Mucosa of gallbladder (tissue), 1 donor: ENCODE results near the gene TSC1. TPM values are rescaled to one million over a fixed set of nuclear protein-coding genes. Genes with fewer than 3 reads are reported as not detected.

Experiments
- DNase-seq: peaks from one replicate; pipeline ENCODE4 v3.0.0-alpha.2; 2020; ENCODE audit warnings: low spot score
- total RNA-seq: library from RNA; stranded (reverse); gene quantifications from one replicate; pipeline ENCODE4 v1.2.1, GENCODE V29; 2021
- donor health status: DM: no; HTN: no; CAD: no.

Gene TSC1
- total RNA-seq, 1 donor from 2014 or later, result 54.0 TPM

GRCh38 chr9:132888151-132888550 lies 56.3 kb downstream of the TSC1 start:
- DNase-seq, result no peak

DNA sequence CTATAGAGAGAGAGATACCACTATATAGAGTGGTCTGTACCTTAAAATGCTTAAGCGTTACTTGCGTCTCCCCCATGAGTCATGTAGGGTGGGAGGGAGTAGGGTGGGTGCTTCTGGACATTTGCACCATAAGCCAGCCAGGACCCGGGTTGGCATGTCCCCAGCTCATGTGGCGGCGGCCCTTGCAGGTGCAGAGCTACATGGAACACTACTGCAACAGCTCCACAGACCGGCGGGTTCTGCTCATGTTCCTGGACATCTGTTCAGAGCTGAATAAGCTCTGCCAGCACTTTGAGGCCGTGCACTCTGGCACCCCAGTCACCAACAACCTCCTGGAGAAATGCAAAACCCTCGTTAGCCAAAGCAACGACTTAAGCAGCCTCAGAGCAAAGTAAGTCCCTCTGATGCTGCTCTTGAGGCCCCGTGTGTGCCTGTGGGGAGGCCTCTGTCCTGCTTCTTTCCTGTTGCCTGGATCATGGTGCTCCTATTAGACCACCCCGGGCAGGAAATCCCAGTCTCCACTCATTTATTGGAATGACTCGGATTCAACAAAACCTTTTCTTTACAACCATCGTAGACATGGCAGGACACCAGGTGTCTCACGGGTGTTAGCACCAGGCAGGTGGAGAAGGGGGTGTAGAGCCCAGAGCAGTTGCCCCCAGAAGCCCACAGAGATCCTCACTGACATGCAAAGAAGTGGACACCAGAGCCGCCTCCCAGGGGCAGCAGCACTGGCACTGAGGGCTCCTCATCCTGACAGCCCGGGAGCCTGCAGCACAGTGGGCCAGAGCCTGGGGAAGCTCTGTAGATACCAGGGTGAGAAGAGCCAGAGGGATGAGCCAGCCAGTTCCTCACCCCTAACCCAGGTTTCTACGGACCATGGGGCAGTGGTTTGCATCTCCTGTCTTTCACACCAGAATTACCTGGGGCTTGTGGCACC lies 57.0 kb downstream of the TSC1 start:
- DNase-seq, result no peak

DNA sequence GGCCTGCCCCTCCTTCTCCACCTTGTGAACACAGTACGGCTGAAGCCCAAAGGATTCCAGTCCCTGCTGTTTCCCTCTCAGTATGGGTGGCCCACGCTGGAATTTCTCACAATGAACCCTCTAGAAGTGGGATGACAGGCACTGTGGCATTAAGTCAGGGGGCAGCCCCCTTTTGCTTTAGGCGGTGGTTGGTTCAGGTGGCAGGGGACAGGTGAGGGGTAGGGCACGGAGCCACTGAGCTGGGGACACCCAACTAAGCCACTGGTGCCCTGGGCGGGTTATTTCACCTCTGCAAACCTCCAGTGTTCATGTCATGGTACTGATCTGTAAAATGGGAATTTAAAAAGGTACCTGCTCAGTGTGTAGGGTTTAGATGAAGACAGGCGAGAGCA lies 58.1 kb downstream of the TSC1 start:
- no peak for DNase-seq

DNA sequence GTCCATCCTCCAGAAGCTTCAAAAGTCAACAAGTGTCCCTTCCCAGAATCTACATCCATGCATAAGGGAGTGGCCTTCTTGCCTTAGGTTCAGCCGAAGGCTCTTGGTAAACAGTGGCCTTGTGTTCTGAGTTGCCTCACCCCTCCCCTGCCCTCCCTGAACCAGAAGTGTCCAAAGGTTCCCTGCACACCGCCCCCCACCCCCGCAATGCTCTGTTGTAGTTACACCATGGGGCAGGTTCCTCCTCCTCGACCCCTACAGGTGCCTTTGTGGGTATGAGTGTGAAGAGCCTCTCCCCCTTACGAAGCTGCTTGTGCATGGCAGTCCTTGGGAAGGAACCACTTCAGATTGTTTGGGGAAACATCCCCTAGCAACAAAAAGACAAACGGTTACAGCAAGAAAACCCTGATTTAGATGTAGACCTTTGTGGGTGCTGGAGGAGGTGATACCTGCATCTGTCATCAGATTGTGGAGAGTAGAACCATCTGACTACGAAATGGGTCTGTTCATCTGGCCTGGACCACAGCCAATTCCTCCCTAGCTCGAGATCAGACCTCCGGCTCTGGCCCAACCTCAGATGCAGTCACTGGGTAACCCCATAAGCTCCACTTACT lies 58.6 kb downstream of the TSC1 start:
- DNase-seq, result no peak

DNA sequence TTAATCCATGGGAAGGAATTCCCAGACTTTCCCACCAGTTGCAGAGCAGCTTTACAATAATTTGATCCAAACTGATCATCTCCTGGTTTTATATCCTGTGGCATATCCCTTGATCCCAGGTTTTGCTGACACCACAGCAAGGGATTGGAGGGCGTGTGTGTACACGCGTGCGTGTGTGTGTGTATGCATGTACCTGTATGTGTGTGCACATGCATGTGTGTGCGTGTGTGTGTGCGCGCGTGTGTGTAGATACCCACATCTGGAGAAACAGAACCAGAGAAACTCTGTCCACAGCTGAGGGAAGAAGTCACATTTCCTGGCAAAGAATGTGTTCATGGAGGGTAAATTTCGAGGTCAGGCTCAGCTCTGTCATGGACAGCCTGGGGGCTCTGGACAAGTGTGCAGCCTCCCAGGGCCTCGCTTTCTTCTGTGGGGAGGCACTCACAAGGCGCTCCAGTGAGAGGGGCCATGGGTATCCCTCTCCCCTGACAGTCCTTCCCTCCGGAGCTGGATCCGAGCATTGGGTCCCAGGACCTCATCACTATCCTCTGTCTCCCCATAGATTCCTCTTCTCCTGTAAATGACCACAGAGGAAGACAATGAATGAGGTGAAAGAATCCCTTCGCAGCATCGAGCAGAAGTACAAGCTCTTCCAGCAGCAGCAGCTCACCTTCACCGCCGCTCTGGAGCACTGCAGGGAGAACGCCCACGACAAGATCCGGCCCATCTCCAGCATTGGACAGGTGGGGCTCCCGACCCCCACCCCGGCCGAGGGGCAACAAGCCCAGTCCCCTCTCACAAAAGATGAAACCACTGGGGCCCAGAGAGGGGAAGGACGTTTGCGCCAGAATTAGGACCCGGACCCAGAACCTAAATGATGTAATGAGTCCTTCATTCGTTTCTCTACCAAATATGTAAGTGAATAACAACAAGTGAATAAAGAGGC lies 60.8 kb downstream of the TSC1 start:
- no peak for DNase-seq

- DNase-seq, result no peak
These were observed 61.8 kb downstream of the TSC1 start for GRCh38 chr9:132882616-132883015.

GRCh38 chr9:132881826-132882225 lies 62.6 kb downstream of the TSC1 start:
- no peak for DNase-seq

GRCh38 chr9:132880324-132880661 lies 64.1 kb downstream of the TSC1 start:
- no peak for DNase-seq

GRCh38 chr9:132879457-132880323 lies 64.7 kb downstream of the TSC1 start:
- no peak for DNase-seq

DNA sequence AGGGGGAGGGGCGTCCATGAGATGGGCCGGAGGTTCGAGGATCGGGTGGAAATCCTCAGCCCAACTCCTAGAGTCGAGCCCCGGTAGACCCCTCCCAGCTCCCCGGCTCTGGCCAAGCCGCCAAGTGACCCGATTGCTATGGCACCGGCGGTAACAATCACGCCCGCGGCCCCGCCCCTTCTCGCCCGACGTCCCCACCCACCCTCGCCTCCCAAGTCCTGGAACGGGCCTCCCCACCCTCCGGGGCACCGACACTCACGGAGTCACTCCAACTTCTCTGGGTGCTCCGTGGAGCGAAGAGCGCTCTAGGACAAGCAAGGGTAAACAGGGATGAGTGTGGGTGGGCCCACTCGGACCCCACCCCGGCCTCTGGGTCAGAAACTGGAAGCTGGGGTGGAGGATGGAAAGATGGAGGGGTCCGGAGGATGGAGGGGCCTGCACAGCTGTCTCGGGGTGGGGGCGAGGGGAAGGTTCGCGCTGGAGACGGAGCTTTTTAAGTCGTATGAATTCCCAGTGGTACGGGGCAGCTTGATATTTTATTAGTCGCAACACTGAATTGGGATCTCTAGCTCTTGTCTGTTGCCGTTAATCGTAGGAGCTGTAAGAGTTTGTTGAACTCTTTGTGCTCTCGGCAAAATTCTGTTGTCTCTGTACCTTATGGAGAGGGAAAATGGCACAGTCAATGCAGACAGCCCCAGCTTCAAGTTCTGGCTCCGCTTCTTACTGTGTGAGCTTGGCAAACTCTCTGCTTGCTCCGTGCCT lies 65.5 kb downstream of the TSC1 start, which contains the start of gene SPACA9:
SPACA9 (plus strand) TSS at position 204 of the 762 bp plus-strand sequence. CDS start 5,050 bp downstream, outside the sequence.
- DNase-seq, result peak; percentile 39

DNA sequence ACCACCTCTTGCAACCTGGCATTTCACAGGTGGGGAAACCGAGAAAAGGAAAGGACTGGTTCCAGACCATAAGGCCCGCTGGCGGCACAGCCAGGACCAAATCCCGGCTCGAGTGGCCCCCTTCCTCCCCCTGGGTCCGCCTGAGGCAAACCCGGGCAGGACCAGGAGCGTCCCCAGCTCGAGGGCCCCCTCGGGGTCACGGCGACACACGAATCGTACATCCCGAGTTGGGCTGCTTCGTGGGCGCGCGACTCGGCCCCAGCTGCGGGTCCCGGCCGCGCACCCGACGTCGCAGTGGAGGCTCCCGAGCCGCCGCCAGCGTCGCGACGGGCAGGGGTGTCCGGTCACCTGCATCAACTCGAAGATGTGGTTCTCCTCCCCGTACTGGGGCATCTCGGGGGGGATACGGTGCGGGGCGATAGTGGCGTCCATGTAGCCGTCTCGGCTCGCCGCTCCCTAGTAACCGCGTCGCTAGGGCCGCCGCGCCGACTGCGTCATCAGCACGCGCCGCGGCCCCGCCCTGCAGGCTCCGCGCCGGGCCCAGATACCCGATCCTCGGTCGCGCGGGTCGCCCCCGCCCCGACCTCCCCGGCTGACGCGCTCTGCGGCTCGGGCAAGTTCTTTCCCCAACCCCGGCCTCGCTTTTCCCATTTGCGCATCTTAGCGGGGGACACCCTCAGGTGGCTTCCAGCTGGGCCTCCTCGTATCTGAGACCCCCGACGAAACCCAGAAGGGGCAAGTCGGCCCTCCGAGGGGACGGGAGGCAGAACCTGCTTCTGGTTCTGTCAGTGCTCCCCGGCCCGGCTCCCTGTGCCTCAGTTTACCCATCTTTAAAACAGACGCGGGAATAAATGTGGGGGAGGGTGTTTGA lies 66.4 kb downstream of the TSC1 start, which contains the start of gene AK8:
AK8 (minus strand) TSS at position 461 of the 871 bp plus-strand sequence; CDS start at position 432, 29 bp downstream.
- DNase-seq, result peak; percentile 69

- DNase-seq, result no peak
These were observed 67.0 kb downstream of the TSC1 start for GRCh38 chr9:132877458-132877823.

DNA sequence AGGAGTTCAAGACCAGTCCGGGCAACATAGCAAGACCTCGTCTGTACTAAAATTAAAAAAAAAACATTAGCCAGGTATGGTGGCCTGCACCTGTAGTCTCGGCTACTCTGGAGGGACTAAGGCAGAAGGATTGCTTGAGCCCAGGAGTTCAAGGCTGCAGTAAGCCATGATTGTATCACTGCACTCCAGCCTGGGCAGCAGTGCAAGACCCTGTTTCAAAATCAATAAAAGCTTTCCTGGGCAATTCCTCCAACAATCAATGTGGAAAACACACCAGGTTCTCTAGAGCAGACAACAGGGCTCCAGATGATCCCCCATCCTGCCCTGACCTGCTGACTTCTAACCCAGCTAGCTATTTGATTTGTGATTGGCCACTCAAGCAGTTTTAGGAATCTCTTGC lies 67.6 kb downstream of the TSC1 start:
- DNase-seq, result no peak

GRCh38 chr9:132875159-132875558 lies 69.3 kb downstream of the TSC1 start:
- DNase-seq, result no peak

DNA sequence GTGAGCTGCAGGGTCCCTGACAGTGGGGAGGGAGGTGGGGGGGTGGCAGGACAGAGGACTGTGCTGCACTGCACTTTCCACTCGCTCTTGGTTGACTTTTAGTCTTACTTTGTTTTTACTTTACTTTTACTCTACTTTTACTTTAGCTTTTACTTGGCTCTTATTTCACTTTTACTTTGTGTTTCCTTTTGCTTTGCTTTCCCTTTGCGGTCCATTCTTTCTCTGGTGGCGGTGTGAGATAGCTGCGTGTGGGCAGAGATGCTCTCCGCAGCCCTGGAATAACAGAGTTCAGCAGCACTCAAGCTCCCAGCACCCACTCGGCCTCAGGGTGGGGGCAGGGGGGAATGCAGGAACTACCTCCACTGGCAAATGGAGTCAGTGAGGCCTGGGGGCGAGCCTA lies 71.0 kb downstream of the TSC1 start:
- no peak for DNase-seq

- DNase-seq, result no peak
These were observed 75.2 kb downstream of the TSC1 start for GRCh38 chr9:132869266-132869665.

GRCh38 chr9:132866898-132867297 lies 77.5 kb downstream of the TSC1 start:
- no peak for DNase-seq

GRCh38 chr9:132864691-132865090 lies 79.7 kb downstream of the TSC1 start:
- no peak for DNase-seq

DNA sequence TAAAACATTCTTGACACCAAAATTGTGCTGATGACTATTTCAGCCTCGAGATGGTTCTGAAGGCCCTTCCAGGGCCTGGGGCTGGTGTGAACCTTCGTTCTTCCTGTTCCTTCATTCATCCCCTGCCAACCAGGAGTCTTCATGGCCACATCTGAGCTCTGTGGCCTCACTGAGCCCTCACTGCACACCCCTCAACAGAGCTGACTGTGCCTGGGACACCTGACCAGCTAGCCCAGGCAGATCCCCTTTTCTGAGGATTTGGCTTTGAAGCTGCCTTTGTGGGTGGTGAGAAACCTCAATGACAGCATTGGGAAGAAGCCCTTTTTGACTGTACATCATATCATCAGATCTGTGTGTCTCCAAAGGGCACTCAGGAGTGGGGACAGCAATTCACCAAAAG lies 80.1 kb downstream of the TSC1 start:
- no peak for DNase-seq
